Measurements from ENCODE around the gene PTMA. TPM values are rescaled to one million over a fixed set of nuclear protein-coding genes. Genes with fewer than 3 reads are reported as not detected.

PTMA gene
- total and polyA plus RNA-seq, 9 of the 15 experiments (the other 6 are each of a cell fraction or from before 2014, with no cell fraction given): 429 to 2,322 (median 1,578) TPM

- H3K27me3 ChIP-seq (ENCODE audit: control insufficient read depth in 2 of 2, insufficient read depth in 2 of 2, low read length in 2 of 2): no peaks in the 10 kb centered on the region
- TF ChIP-seq ZC3H4 (CRISPR knock-in tag; IDR thresholded peaks at IDR 0.05; ENCODE audit: borderline replicate concordance): no peak
- peak; percentile 20; the same call in 1 of the 2 replicates for TF ChIP-seq SPI1 (IDR thresholded peaks at IDR 0.05; ENCODE audit: borderline replicate concordance, low read depth, low read length)
- no peak for TF ChIP-seq ZNF431 (CRISPR knock-in tag; IDR thresholded peaks at IDR 0.05)
- TF ChIP-seq KAT8 (IDR thresholded peaks at IDR 0.05; ENCODE audit: low read depth): no peak
- no peak for TF ChIP-seq HDAC3 (IDR thresholded peaks at IDR 0.05; ENCODE audit: borderline replicate concordance, partially characterized antibody)
- TF ChIP-seq MYBL2 (IDR thresholded peaks at IDR 0.05; ENCODE audit: low read depth): no peak
- no peak for TF ChIP-seq MYBL2 (CRISPR knock-in tag; IDR thresholded peaks at IDR 0.05; ENCODE audit: borderline replicate concordance)
- no peak for TF ChIP-seq PYGO2 (tag; IDR thresholded peaks at IDR 0.05)
- 0 out of 2 replicates have a peak, but pooled peaks have one; percentile 11 for TF ChIP-seq GABPA (tag; conservative IDR thresholded peaks at IDR 0.05; ENCODE audit: low read depth)
- TF ChIP-seq ELF1 (tag; IDR thresholded peaks at IDR 0.05): peak; percentile 29; the same call in 1 of the 2 replicates
- peaks cover 19 to 45% of the 10 kb centered on the region in 2 experiments for H3K4me1 ChIP-seq (replicated peaks in 1 of 2; ENCODE audit: control insufficient read depth in 2 of 2, insufficient read depth in 2 of 2, low read length in 2 of 2)
- H3K4me3 ChIP-seq: peak overlapping the region; percentile 37
- DNase-seq (ENCODE audit: extremely low read depth in 1 of 4, low spot score in 3 of 4) (peak; percentile 49 to 60 (median 56)), FAIRE-seq (no peak), ATAC-seq (peak; percentile 38)
- no peaks in the 10 kb centered on the region for H3K9me1 ChIP-seq (ENCODE audit: control insufficient read depth, insufficient read depth, low read length)
- no peaks in the 10 kb centered on the region for H4K20me1 ChIP-seq (replicated peaks; ENCODE audit: control insufficient read depth, insufficient read depth, low read length)
- CTCF ChIA-PET (ENCODE audit: low intra/inter-chr PET ratio): interaction anchor here (0.6 kb wide), 1 partner anchor 42 kb away, joined by 3 read pairs; no protein-coding TSS in a partner anchor
- peak overlapping the region; percentile 73 for H3K27ac ChIP-seq (ENCODE audit: extremely low read depth, low read depth, low read length)
- peak overlapping the region; percentile 77 for H3K4me2 ChIP-seq (ENCODE audit: insufficient read depth, low read length)
- in situ Hi-C loops (cut with MboI) (loop anchor here (5.0 kb wide), 1 partner anchor 61 kb away; no protein-coding TSS in a partner anchor), intact Hi-C loops (cut with micrococcal nuclease) (no loop called here)
- H3K79me2 ChIP-seq (ENCODE audit: control insufficient read depth, insufficient read depth, low read length): no peaks in the 10 kb centered on the region
- WGBS (ENCODE audit: insufficient coverage, low coverage, missing lambda C conversion rate): 18% methylated on average over 4 of the region's 6 CpGs
- H2AFZ ChIP-seq (ENCODE audit: low read depth, low read length): peak overlapping the region; percentile 98
- peak overlapping the region; percentile 56 to 84; a peak in 2 of 4 replicates for H3K9ac ChIP-seq (ENCODE audit: insufficient read depth in 1 of 2, low read depth in 2 of 2, low read length in 2 of 2)
- no peaks in the 10 kb centered on the region for H3K9me3 ChIP-seq (replicated peaks; ENCODE audit: control insufficient read depth, insufficient read depth, low read depth, low read length)
- POLR2A ChIA-PET: interaction anchor here (0.6 to 1.3 kb wide), 2 partner anchors 10 to 41 kb away, joined by 3 to 7 read pairs; no protein-coding TSS in a partner anchor
- BruUV-seq (replicated peaks): no TSS peak
- no peaks in the 10 kb centered on the region for H3K36me3 ChIP-seq (ENCODE audit: control insufficient read depth, insufficient read depth, low read length)
Observed at GRCh38 chr2:231673348-231673770, 35.0 kb upstream of the PTMA start.

All from K562 (cell line).